ENCODE data around the gene MYL4.
"Not testable (repeated sequence)": the region's sequence is repeated elsewhere in the genome, so short reads cannot be mapped to it uniquely, and the experiment has no call there.

MYL4 gene

GRCh38 chr17:47265983-47266541, 56.9 kb downstream of the MYL4 start:
- 92% methylated on average over 2 of the region's 2 CpGs for WGBS
- no peaks in the 10 kb centered on the region for H3K36me3 ChIP-seq (ENCODE audit: insufficient read depth, low read length)
- no peak overlapping the region for H3K27ac ChIP-seq (ENCODE audit: low read depth, low read length)
- H3K9ac ChIP-seq (ENCODE audit: low read depth, low read length), result no peak overlapping the region
- H3K9me3 ChIP-seq (ENCODE audit: insufficient read depth, low read depth, low read length), result peaks cover 4% of the 10 kb centered on the region
- H3K27me3 ChIP-seq (ENCODE audit: insufficient read depth, low read length), result peaks cover 2% of the 10 kb centered on the region; the same call in 1 of the 2 replicates
- no peak overlapping the region for H3K4me3 ChIP-seq (ENCODE audit: low read length)
- H3K4me1 ChIP-seq (ENCODE audit: insufficient read depth, low read length), result peaks cover 10% of the 10 kb centered on the region; the same call in 1 of the 2 replicates

- H3K4me1 ChIP-seq (ENCODE audit: insufficient read depth, low read length), result peaks cover 10% of the 10 kb centered on the region; the same call in 1 of the 2 replicates
- no peak overlapping the region for H3K9ac ChIP-seq (ENCODE audit: low read depth, low read length)
- H3K4me3 ChIP-seq (ENCODE audit: low read length), result no peak overlapping the region
- WGBS, result 86% methylated on average over 6 of the region's 6 CpGs
- peaks cover 2% of the 10 kb centered on the region; the same call in 1 of the 2 replicates for H3K27me3 ChIP-seq (ENCODE audit: insufficient read depth, low read length)
- peaks cover 4% of the 10 kb centered on the region for H3K9me3 ChIP-seq (ENCODE audit: insufficient read depth, low read depth, low read length)
- no peaks in the 10 kb centered on the region for H3K36me3 ChIP-seq (ENCODE audit: insufficient read depth, low read length)
- H3K27ac ChIP-seq (ENCODE audit: low read depth, low read length), result no peak overlapping the region
These were observed 57.6 kb downstream of the MYL4 start for GRCh38 chr17:47266782-47267181.

GRCh38 chr17:47267354-47267828, 58.2 kb downstream of the MYL4 start:
- Histone ChIP-seq H3K36me3 (ENCODE audit: insufficient read depth, low read length) (no peaks in the 10 kb centered on the region), H3K9ac (ENCODE audit: low read depth, low read length) (no peak overlapping the region), H3K4me1 (ENCODE audit: insufficient read depth, low read length) (peaks cover 10% of the 10 kb centered on the region; the same call in 1 of the 2 replicates), H3K27ac (ENCODE audit: low read depth, low read length) (no peak overlapping the region), H3K9me3 (ENCODE audit: insufficient read depth, low read depth, low read length) (peaks cover 4% of the 10 kb centered on the region), H3K27me3 (ENCODE audit: insufficient read depth, low read length) (peaks cover 2% of the 10 kb centered on the region; the same call in 1 of the 2 replicates), H3K4me3 (ENCODE audit: low read length) (no peak overlapping the region)
- WGBS, result 39% methylated on average over 1 of the region's 1 CpG

- not testable (repeated sequence) for H3K27ac ChIP-seq (ENCODE audit: low read depth, low read length); H3K4me3 ChIP-seq (ENCODE audit: low read length); H3K9me3 ChIP-seq (ENCODE audit: insufficient read depth, low read depth, low read length); H3K36me3 ChIP-seq (ENCODE audit: insufficient read depth, low read length); H3K9ac ChIP-seq (ENCODE audit: low read depth, low read length); H3K27me3 ChIP-seq (ENCODE audit: insufficient read depth, low read length)
- 90% methylated on average over 3 of the region's 3 CpGs for WGBS
- peaks cover 10% of the 10 kb centered on the region; the same call in 1 of the 2 replicates for H3K4me1 ChIP-seq (ENCODE audit: insufficient read depth, low read length)
These were observed 59.8 kb downstream of the MYL4 start for GRCh38 chr17:47268964-47269363.

- peaks cover 13% of the 10 kb centered on the region for H3K4me1 ChIP-seq (ENCODE audit: insufficient read depth, low read length)
- H3K36me3 ChIP-seq (ENCODE audit: insufficient read depth, low read length), result not testable (repeated sequence)
These were observed 60.6 kb downstream of the MYL4 start for GRCh38 chr17:47269561-47270280.

GRCh38 chr17:47270946-47271705, 62.0 kb downstream of the MYL4 start:
- no peaks in the 10 kb centered on the region for H3K27me3 ChIP-seq (ENCODE audit: insufficient read depth, low read length)
- H3K36me3 ChIP-seq (ENCODE audit: insufficient read depth, low read length), result no peaks in the 10 kb centered on the region
- H3K4me3 ChIP-seq (ENCODE audit: low read length), result no peak overlapping the region
- WGBS, result 84% methylated on average over 2 of the region's 2 CpGs
- peaks cover 27% of the 10 kb centered on the region for H3K4me1 ChIP-seq (ENCODE audit: insufficient read depth, low read length)
- no peak overlapping the region for H3K9ac ChIP-seq (ENCODE audit: low read depth, low read length)
- peaks cover 4% of the 10 kb centered on the region for H3K9me3 ChIP-seq (ENCODE audit: insufficient read depth, low read depth, low read length)
- no peak overlapping the region for H3K27ac ChIP-seq (ENCODE audit: low read depth, low read length)

More at GRCh38 chr17:47269561-47270280, 60.6 kb downstream of the MYL4 start:
- not testable (repeated sequence) for H3K9ac ChIP-seq (ENCODE audit: low read depth, low read length); H3K9me3 ChIP-seq (ENCODE audit: insufficient read depth, low read depth, low read length); H3K27ac ChIP-seq (ENCODE audit: low read depth, low read length); H3K4me3 ChIP-seq (ENCODE audit: low read length); H3K27me3 ChIP-seq (ENCODE audit: insufficient read depth, low read length)

GRCh38 chr17:47272491-47272890, 63.3 kb downstream of the MYL4 start:
- peaks cover 4% of the 10 kb centered on the region for H3K9me3 ChIP-seq (ENCODE audit: insufficient read depth, low read depth, low read length)
- H3K4me1 ChIP-seq (ENCODE audit: insufficient read depth, low read length), result peaks cover 30% of the 10 kb centered on the region
- no peak overlapping the region for H3K4me3 ChIP-seq (ENCODE audit: low read length)
- no peak overlapping the region for H3K9ac ChIP-seq (ENCODE audit: low read depth, low read length)
- H3K27ac ChIP-seq (ENCODE audit: low read depth, low read length), result no peak overlapping the region
- H3K27me3 ChIP-seq (ENCODE audit: insufficient read depth, low read length), result no peaks in the 10 kb centered on the region
- no peaks in the 10 kb centered on the region for H3K36me3 ChIP-seq (ENCODE audit: insufficient read depth, low read length)
- WGBS, result 85% methylated on average over 1 of the region's 1 CpG

- no peak overlapping the region for H3K27ac ChIP-seq (ENCODE audit: low read depth, low read length)
- H3K36me3 ChIP-seq (ENCODE audit: insufficient read depth, low read length), result no peaks in the 10 kb centered on the region
- no peak overlapping the region for H3K9ac ChIP-seq (ENCODE audit: low read depth, low read length)
- no peak overlapping the region for H3K4me3 ChIP-seq (ENCODE audit: low read length)
- no peaks in the 10 kb centered on the region for H3K27me3 ChIP-seq (ENCODE audit: insufficient read depth, low read length)
- peaks cover 29% of the 10 kb centered on the region for H3K4me1 ChIP-seq (ENCODE audit: insufficient read depth, low read length)
- 91% methylated on average over 2 of the region's 2 CpGs for WGBS
- peaks cover 4% of the 10 kb centered on the region for H3K9me3 ChIP-seq (ENCODE audit: insufficient read depth, low read depth, low read length)
These were observed 64.1 kb downstream of the MYL4 start for GRCh38 chr17:47273245-47273644.
